ENCODE results near the gene DENND1B. TPM values are rescaled to one million over a fixed set of nuclear protein-coding genes. Genes with fewer than 3 reads are reported as not detected.

Gene DENND1B
- polyA plus RNA-seq, 1 donor (not counting 4 experiments of a cell fraction or from before 2014, with no cell fraction given): 7.6 TPM

DNA sequence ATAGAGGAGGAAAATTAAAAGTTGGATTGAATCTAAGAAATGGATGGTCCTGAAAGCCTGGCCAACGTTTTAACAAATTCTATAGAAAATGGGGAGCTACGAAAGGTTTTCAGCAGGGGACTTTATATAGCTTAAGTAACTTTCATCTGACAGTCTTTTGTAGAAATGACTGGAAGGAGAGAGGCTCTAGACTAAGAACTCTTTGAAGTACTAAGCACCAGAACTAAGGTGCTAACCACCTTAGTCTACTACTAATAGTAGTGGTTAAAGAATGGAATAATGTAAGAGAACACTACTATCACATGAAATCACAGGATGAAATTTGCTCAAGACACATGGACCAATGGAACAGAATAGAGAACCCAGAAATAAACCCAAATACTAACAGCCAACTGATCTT is 126.1 kb downstream of the DENND1B start:
- dilution Hi-C loops (cut with MboI; ENCODE audit: extremely low pct_ligation_motif_present, low sequenced_read_pairs): no loop called here
- no peak overlapping the region for H2AFZ ChIP-seq (ENCODE audit: control insufficient read depth, low read length)
- H3K36me3 ChIP-seq (ENCODE audit: control insufficient read depth in 2 of 2, extremely low read depth in 1 of 2, insufficient read depth in 2 of 2, low read length in 2 of 2): no peaks in the 10 kb centered on the region
- H3K9me1 ChIP-seq (ENCODE audit: control insufficient read depth, extremely low read depth, insufficient read depth, low read length): no peaks in the 10 kb centered on the region
- H3K4me1 ChIP-seq (ENCODE audit: control insufficient read depth, extremely low read depth, insufficient read depth, low read length): no peaks in the 10 kb centered on the region
- no peak for DNase-seq (ENCODE audit: low read depth, low spot score)
- no peak overlapping the region for H3K27ac ChIP-seq (ENCODE audit: control insufficient read depth, insufficient read depth, low read length)
- H3K27me3 ChIP-seq (ENCODE audit: control insufficient read depth, extremely low read depth, insufficient read depth, low read length): no peaks in the 10 kb centered on the region
- H3K9me3 ChIP-seq (ENCODE audit: control insufficient read depth, low read depth, low read length): no peaks in the 10 kb centered on the region
- TF ChIP-seq EZH2 (IDR thresholded peaks at IDR 0.05; ENCODE audit: low read length): no peak
- TF ChIP-seq, protein P1, sequence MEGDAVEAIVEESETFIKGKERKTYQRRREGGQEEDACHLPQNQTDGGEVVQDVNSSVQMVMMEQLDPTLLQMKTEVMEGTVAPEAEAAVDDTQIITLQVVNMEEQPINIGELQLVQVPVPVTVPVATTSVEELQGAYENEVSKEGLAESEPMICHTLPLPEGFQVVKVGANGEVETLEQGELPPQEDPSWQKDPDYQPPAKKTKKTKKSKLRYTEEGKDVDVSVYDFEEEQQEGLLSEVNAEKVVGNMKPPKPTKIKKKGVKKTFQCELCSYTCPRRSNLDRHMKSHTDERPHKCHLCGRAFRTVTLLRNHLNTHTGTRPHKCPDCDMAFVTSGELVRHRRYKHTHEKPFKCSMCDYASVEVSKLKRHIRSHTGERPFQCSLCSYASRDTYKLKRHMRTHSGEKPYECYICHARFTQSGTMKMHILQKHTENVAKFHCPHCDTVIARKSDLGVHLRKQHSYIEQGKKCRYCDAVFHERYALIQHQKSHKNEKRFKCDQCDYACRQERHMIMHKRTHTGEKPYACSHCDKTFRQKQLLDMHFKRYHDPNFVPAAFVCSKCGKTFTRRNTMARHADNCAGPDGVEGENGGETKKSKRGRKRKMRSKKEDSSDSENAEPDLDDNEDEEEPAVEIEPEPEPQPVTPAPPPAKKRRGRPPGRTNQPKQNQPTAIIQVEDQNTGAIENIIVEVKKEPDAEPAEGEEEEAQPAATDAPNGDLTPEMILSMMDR (optimal IDR thresholded peaks at IDR 0.05 in 1 of 3, IDR thresholded peaks at IDR 0.05 in 1 of 3, conservative IDR thresholded peaks at IDR 0.05 in 1 of 3; ENCODE audit: extremely low read depth in 1 of 3, insufficient read depth in 2 of 3, low read length in 3 of 3): no peak
- H4K20me1 ChIP-seq (ENCODE audit: control insufficient read depth, extremely low read depth, insufficient read depth, low read length): no peaks in the 10 kb centered on the region
- FAIRE-seq: no peak
- H3K4me2 ChIP-seq (ENCODE audit: control insufficient read depth, extremely low read depth, insufficient read depth, low read depth, low read length): no peak overlapping the region
- no peaks in the 10 kb centered on the region for H3K79me2 ChIP-seq (ENCODE audit: control insufficient read depth, insufficient read depth, low read length)
- H3K4me3 ChIP-seq (ENCODE audit: control insufficient read depth in 2 of 3, extremely low read depth in 1 of 3, insufficient read depth in 2 of 3, low read depth in 1 of 3, low read length in 3 of 3): no peak overlapping the region
- H3K9ac ChIP-seq (ENCODE audit: control insufficient read depth, extremely low read depth, insufficient read depth, low read length): no peak overlapping the region

DNA sequence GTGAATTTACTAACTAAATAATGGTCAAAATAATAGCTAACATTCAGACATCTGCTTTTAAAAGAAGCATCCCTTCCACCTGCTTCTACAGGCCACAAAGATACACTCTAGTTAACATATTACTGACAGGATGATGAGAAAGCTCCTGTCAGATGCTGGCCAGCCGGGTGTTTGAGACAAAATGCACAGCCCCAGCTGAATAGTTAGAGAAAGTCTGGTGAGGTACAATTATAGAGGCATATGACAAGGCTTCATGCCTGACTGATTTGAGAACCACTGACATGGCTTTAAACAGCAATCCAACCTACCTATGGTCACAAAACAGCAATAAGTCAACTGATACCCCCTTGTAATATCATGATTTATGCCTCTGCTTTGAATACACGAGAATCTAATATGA is 137.0 kb downstream of the DENND1B start:
- Histone ChIP-seq H4K20me1 (ENCODE audit: control insufficient read depth, extremely low read depth, insufficient read depth, low read length) (no peaks in the 10 kb centered on the region), H3K9me1 (ENCODE audit: control insufficient read depth, extremely low read depth, insufficient read depth, low read length) (no peaks in the 10 kb centered on the region), H3K9ac (ENCODE audit: control insufficient read depth, extremely low read depth, insufficient read depth, low read length) (no peak overlapping the region), H3K27me3 (ENCODE audit: control insufficient read depth, extremely low read depth, insufficient read depth, low read length) (no peaks in the 10 kb centered on the region), H3K4me3 (ENCODE audit: control insufficient read depth in 2 of 3, extremely low read depth in 1 of 3, insufficient read depth in 2 of 3, low read depth in 1 of 3, low read length in 3 of 3) (no peak overlapping the region), H2AFZ (ENCODE audit: control insufficient read depth, low read length) (no peak overlapping the region), H3K4me2 (ENCODE audit: control insufficient read depth, extremely low read depth, insufficient read depth, low read depth, low read length) (no peak overlapping the region), H3K79me2 (ENCODE audit: control insufficient read depth, insufficient read depth, low read length) (no peaks in the 10 kb centered on the region), H3K27ac (ENCODE audit: control insufficient read depth, insufficient read depth, low read length) (no peak overlapping the region), H3K4me1 (ENCODE audit: control insufficient read depth, extremely low read depth, insufficient read depth, low read length) (no peaks in the 10 kb centered on the region), H3K9me3 (ENCODE audit: control insufficient read depth, low read depth, low read length) (no peaks in the 10 kb centered on the region), H3K36me3 (ENCODE audit: control insufficient read depth in 2 of 2, extremely low read depth in 1 of 2, insufficient read depth in 2 of 2, low read length in 2 of 2) (peaks cover 0 to 3% of the 10 kb centered on the region in 2 experiments)
- no peak for FAIRE-seq
- DNase-seq (ENCODE audit: low read depth, low spot score): no peak
- dilution Hi-C loops (cut with MboI; ENCODE audit: extremely low pct_ligation_motif_present, low sequenced_read_pairs): no loop called here
- TF ChIP-seq, protein P1 (optimal IDR thresholded peaks at IDR 0.05 in 1 of 3, IDR thresholded peaks at IDR 0.05 in 1 of 3, conservative IDR thresholded peaks at IDR 0.05 in 1 of 3; ENCODE audit: extremely low read depth in 1 of 3, insufficient read depth in 2 of 3, low read length in 3 of 3): no peak
- TF ChIP-seq EZH2 (IDR thresholded peaks at IDR 0.05; ENCODE audit: low read length): no peak
